ENCODE results near the gene STUB1.

Gene STUB1

GRCh38 chr16:638836-639235 is 41.4 kb upstream of the STUB1 start:
- ATAC-seq (ENCODE audit: low read depth) (no peak), DNase-seq (ENCODE audit: low spot score in 2 of 2) (no peak)
- Mint-ChIP-seq H3K36me3 (no peaks in the 10 kb centered on the region), H3K27ac (no peak overlapping the region), H3K27me3 (no peaks in the 10 kb centered on the region), H3K4me1 (peaks cover 13% of the 10 kb centered on the region), H3K4me3 (peak overlapping the region; percentile 11), H3K9me3 (no peaks in the 10 kb centered on the region)

- ATAC-seq (ENCODE audit: low read depth): no peak
- Mint-ChIP-seq H3K36me3 (no peaks in the 10 kb centered on the region), H3K27me3 (no peaks in the 10 kb centered on the region), H3K4me3 (peak overlapping the region; percentile 77), H3K4me1 (peaks cover 22% of the 10 kb centered on the region), H3K27ac (peak overlapping the region; percentile 20), H3K9me3 (no peaks in the 10 kb centered on the region)
- DNase-seq (ENCODE audit: low spot score in 2 of 2): no peak
Measured at GRCh38 chr16:640614-641013, 39.6 kb upstream of the STUB1 start.

- Mint-ChIP-seq H3K4me3 (peak within 1 kb of the TSS; percentile 81), H3K27me3 (no peaks in the 10 kb centered on the region), H3K9me3 (no peaks in the 10 kb centered on the region), H3K36me3 (no peaks in the 10 kb centered on the region), H3K27ac (peak within 1 kb of the TSS; percentile 63), H3K4me1 (peaks cover 24% of the 10 kb centered on the region)
- ATAC-seq (ENCODE audit: low read depth) (peak; percentile 36), DNase-seq (ENCODE audit: low spot score in 2 of 2) (peak in 1 of 2 donors; percentile 68)
Measured at GRCh38 chr16:641326-642188, 38.7 kb upstream of the STUB1 start, which contains the start of gene MCRIP2. Gene MCRIP2, plus strand, starts transcription at chr16:641828. Its CDS starts 164 bp downstream, at chr16:641992.

GRCh38 chr16:642189-643049 is 37.8 kb upstream of the STUB1 start:
- no peaks in the 10 kb centered on the region for H3K27me3 Mint-ChIP-seq
- peak overlapping the region; percentile 81 for H3K4me3 Mint-ChIP-seq
- peaks cover 26% of the 10 kb centered on the region for H3K4me1 Mint-ChIP-seq
- H3K27ac Mint-ChIP-seq: peak overlapping the region; percentile 63
- no peaks in the 10 kb centered on the region for H3K9me3 Mint-ChIP-seq
- no peak for DNase-seq (ENCODE audit: low spot score in 2 of 2)
- no peaks in the 10 kb centered on the region for H3K36me3 Mint-ChIP-seq
- ATAC-seq (ENCODE audit: low read depth): peak; percentile 53

GRCh38 chr16:643050-643368 is 37.2 kb upstream of the STUB1 start:
- Mint-ChIP-seq H3K4me1 (peaks cover 29% of the 10 kb centered on the region), H3K27me3 (no peaks in the 10 kb centered on the region), H3K36me3 (no peaks in the 10 kb centered on the region), H3K27ac (peak overlapping the region; percentile 63), H3K4me3 (peak overlapping the region; percentile 81), H3K9me3 (no peaks in the 10 kb centered on the region)
- DNase-seq (ENCODE audit: low spot score in 2 of 2) (no peak), ATAC-seq (ENCODE audit: low read depth) (no peak)

GRCh38 chr16:644556-644955 is 35.7 kb upstream of the STUB1 start:
- H3K36me3 Mint-ChIP-seq: no peaks in the 10 kb centered on the region
- ATAC-seq (ENCODE audit: low read depth) (no peak), DNase-seq (ENCODE audit: low spot score in 2 of 2) (no peak)
- H3K4me3 Mint-ChIP-seq: peak overlapping the region; percentile 18
- H3K4me1 Mint-ChIP-seq: peaks cover 26% of the 10 kb centered on the region
- H3K9me3 Mint-ChIP-seq: no peaks in the 10 kb centered on the region
- peak overlapping the region; percentile 3 for H3K27ac Mint-ChIP-seq
- H3K27me3 Mint-ChIP-seq: no peaks in the 10 kb centered on the region

- DNase-seq (ENCODE audit: low spot score in 2 of 2): no peak
- ATAC-seq (ENCODE audit: low read depth): no peak
- Mint-ChIP-seq H3K4me1 (peaks cover 26% of the 10 kb centered on the region), H3K27ac (no peak overlapping the region), H3K27me3 (no peaks in the 10 kb centered on the region), H3K9me3 (no peaks in the 10 kb centered on the region), H3K36me3 (no peaks in the 10 kb centered on the region), H3K4me3 (no peak overlapping the region)
Measured at GRCh38 chr16:645852-646678, 34.1 kb upstream of the STUB1 start.

GRCh38 chr16:646679-647172 is 33.5 kb upstream of the STUB1 start:
- Mint-ChIP-seq H3K36me3 (no peaks in the 10 kb centered on the region), H3K27me3 (no peaks in the 10 kb centered on the region), H3K4me3 (no peak overlapping the region), H3K27ac (no peak overlapping the region), H3K4me1 (peaks cover 26% of the 10 kb centered on the region), H3K9me3 (no peaks in the 10 kb centered on the region)
- ATAC-seq (ENCODE audit: low read depth) (no peak), DNase-seq (ENCODE audit: low spot score in 2 of 2) (no peak)

GRCh38 chr16:647173-647902 is 32.9 kb upstream of the STUB1 start:
- ATAC-seq (ENCODE audit: low read depth): no peak
- no peak overlapping the region for H3K4me3 Mint-ChIP-seq
- H3K9me3 Mint-ChIP-seq: no peaks in the 10 kb centered on the region
- no peaks in the 10 kb centered on the region for H3K36me3 Mint-ChIP-seq
- H3K27ac Mint-ChIP-seq: no peak overlapping the region
- peaks cover 26% of the 10 kb centered on the region for H3K4me1 Mint-ChIP-seq
- no peaks in the 10 kb centered on the region for H3K27me3 Mint-ChIP-seq
- DNase-seq (ENCODE audit: low spot score in 2 of 2): no peak

- DNase-seq (ENCODE audit: low spot score in 2 of 2) (no peak), ATAC-seq (ENCODE audit: low read depth) (peak; percentile 18)
- H3K9me3 Mint-ChIP-seq: no peaks in the 10 kb centered on the region
Measured at GRCh38 chr16:648071-648780, 32.0 kb upstream of the STUB1 start.

GRCh38 chr16:648781-649589 is 31.2 kb upstream of the STUB1 start, which contains the start of gene WDR90:
Gene WDR90, plus strand, starts transcription at chr16:649365. Its CDS starts 52 bp downstream, at chr16:649417.
- Mint-ChIP-seq H3K9me3 (no peaks in the 10 kb centered on the region), H3K27ac (peak within 1 kb of the TSS; percentile 77), H3K4me3 (peak within 1 kb of the TSS; percentile 82), H3K4me1 (peaks cover 22% of the 10 kb centered on the region), H3K36me3 (no peaks in the 10 kb centered on the region), H3K27me3 (no peaks in the 10 kb centered on the region)
- ATAC-seq (ENCODE audit: low read depth) (peak; percentile 98), DNase-seq (ENCODE audit: low spot score in 2 of 2) (peak; percentile 88)

More at GRCh38 chr16:648071-648780, 32.0 kb upstream of the STUB1 start:
- H3K27ac Mint-ChIP-seq: peak overlapping the region; percentile 77
- peaks cover 23% of the 10 kb centered on the region for H3K4me1 Mint-ChIP-seq
- no peaks in the 10 kb centered on the region for H3K36me3 Mint-ChIP-seq
- peak overlapping the region; percentile 82 for H3K4me3 Mint-ChIP-seq
- H3K27me3 Mint-ChIP-seq: no peaks in the 10 kb centered on the region

GRCh38 chr16:649631-650030 is 30.6 kb upstream of the STUB1 start:
- DNase-seq (ENCODE audit: low spot score in 2 of 2) (no peak), ATAC-seq (ENCODE audit: low read depth) (no peak)
- H3K27ac Mint-ChIP-seq: no peak overlapping the region
- H3K9me3 Mint-ChIP-seq: no peaks in the 10 kb centered on the region
- H3K4me1 Mint-ChIP-seq: peaks cover 16% of the 10 kb centered on the region
- no peaks in the 10 kb centered on the region for H3K27me3 Mint-ChIP-seq
- no peaks in the 10 kb centered on the region for H3K36me3 Mint-ChIP-seq
- peak overlapping the region; percentile 78 for H3K4me3 Mint-ChIP-seq

All from memory B cell (primary cell).